C4-2B (cell line): ENCODE data around the gene CHCHD3.

Experiments
- ZFX ChIP-seq: fragments of 450-650 bp; IDR thresholded peaks from 2 replicates; pipeline ENCODE4 v1.6.1; 2017
- TF ChIP-seq, protein P1 (sequence below): fragments of 450-650 bp; conservative IDR thresholded peaks from 2 replicates; pipeline ENCODE4 v1.5.1; 2017; ENCODE audit warnings: mild to moderate bottlenecking

- TF ChIP-seq, protein P1, sequence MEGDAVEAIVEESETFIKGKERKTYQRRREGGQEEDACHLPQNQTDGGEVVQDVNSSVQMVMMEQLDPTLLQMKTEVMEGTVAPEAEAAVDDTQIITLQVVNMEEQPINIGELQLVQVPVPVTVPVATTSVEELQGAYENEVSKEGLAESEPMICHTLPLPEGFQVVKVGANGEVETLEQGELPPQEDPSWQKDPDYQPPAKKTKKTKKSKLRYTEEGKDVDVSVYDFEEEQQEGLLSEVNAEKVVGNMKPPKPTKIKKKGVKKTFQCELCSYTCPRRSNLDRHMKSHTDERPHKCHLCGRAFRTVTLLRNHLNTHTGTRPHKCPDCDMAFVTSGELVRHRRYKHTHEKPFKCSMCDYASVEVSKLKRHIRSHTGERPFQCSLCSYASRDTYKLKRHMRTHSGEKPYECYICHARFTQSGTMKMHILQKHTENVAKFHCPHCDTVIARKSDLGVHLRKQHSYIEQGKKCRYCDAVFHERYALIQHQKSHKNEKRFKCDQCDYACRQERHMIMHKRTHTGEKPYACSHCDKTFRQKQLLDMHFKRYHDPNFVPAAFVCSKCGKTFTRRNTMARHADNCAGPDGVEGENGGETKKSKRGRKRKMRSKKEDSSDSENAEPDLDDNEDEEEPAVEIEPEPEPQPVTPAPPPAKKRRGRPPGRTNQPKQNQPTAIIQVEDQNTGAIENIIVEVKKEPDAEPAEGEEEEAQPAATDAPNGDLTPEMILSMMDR, result no peak
- no peak for TF ChIP-seq ZFX
Measured at GRCh38 chr7:132766660-132767059, 315.2 kb downstream of the CHCHD3 start.
